ENCODE data around the gene IFNA1. TPM values are rescaled to one million over a fixed set of nuclear protein-coding genes. Genes with fewer than 3 reads are reported as not detected.

IFNA1 gene
- polyA plus RNA-seq, 1 donor (not counting 4 experiments of a cell fraction or from before 2014, with no cell fraction given), result not detected

GRCh38 chr9:21413624-21414023 is 26.6 kb upstream of the IFNA1 start:
- FAIRE-seq (no peak), DNase-seq (ENCODE audit: low read depth, low spot score) (no peak)
- no peak overlapping the region for H3K27ac ChIP-seq (ENCODE audit: control insufficient read depth, insufficient read depth, low read length)
- H3K79me2 ChIP-seq (ENCODE audit: control insufficient read depth, insufficient read depth, low read length), result no peaks in the 10 kb centered on the region
- TF ChIP-seq CTCF (optimal IDR thresholded peaks at IDR 0.05 in 1 of 3, IDR thresholded peaks at IDR 0.05 in 1 of 3, conservative IDR thresholded peaks at IDR 0.05 in 1 of 3; ENCODE audit: extremely low read depth in 1 of 3, insufficient read depth in 2 of 3, low read length in 3 of 3), result peak; percentile 19 to 51 (median 50)
- no peak for TF ChIP-seq EZH2 (IDR thresholded peaks at IDR 0.05; ENCODE audit: low read length)
- no peak overlapping the region for H3K9ac ChIP-seq (ENCODE audit: control insufficient read depth, extremely low read depth, insufficient read depth, low read length)
- H4K20me1 ChIP-seq (ENCODE audit: control insufficient read depth, extremely low read depth, insufficient read depth, low read length), result no peaks in the 10 kb centered on the region
- H2AFZ ChIP-seq (ENCODE audit: control insufficient read depth, low read length), result no peak overlapping the region
- no peak overlapping the region for H3K4me2 ChIP-seq (ENCODE audit: control insufficient read depth, extremely low read depth, insufficient read depth, low read depth, low read length)
- H3K36me3 ChIP-seq (ENCODE audit: control insufficient read depth in 2 of 2, extremely low read depth in 1 of 2, insufficient read depth in 2 of 2, low read length in 2 of 2), result no peaks in the 10 kb centered on the region
- no peak overlapping the region for H3K4me3 ChIP-seq (ENCODE audit: control insufficient read depth in 2 of 3, extremely low read depth in 1 of 3, insufficient read depth in 2 of 3, low read depth in 1 of 3, low read length in 3 of 3)
- no peaks in the 10 kb centered on the region for H3K9me3 ChIP-seq (ENCODE audit: control insufficient read depth, low read depth, low read length)
- dilution Hi-C loops (cut with MboI; ENCODE audit: extremely low pct_ligation_motif_present, low sequenced_read_pairs), result no loop called here
- H3K4me1 ChIP-seq (ENCODE audit: control insufficient read depth, extremely low read depth, insufficient read depth, low read length), result peaks cover 9% of the 10 kb centered on the region
- H3K27me3 ChIP-seq (ENCODE audit: control insufficient read depth, extremely low read depth, insufficient read depth, low read length), result peaks cover 8% of the 10 kb centered on the region
- H3K9me1 ChIP-seq (ENCODE audit: control insufficient read depth, extremely low read depth, insufficient read depth, low read length), result no peaks in the 10 kb centered on the region

GRCh38 chr9:21414220-21414940 is 25.9 kb upstream of the IFNA1 start:
- no peaks in the 10 kb centered on the region for H4K20me1 ChIP-seq (ENCODE audit: control insufficient read depth, extremely low read depth, insufficient read depth, low read length)
- peaks cover 3% of the 10 kb centered on the region for H3K27me3 ChIP-seq (ENCODE audit: control insufficient read depth, extremely low read depth, insufficient read depth, low read length)
- no peak overlapping the region for H3K9ac ChIP-seq (ENCODE audit: control insufficient read depth, extremely low read depth, insufficient read depth, low read length)
- no peak overlapping the region for H3K4me2 ChIP-seq (ENCODE audit: control insufficient read depth, extremely low read depth, insufficient read depth, low read depth, low read length)
- H3K79me2 ChIP-seq (ENCODE audit: control insufficient read depth, insufficient read depth, low read length), result no peaks in the 10 kb centered on the region
- FAIRE-seq (no peak), DNase-seq (ENCODE audit: low read depth, low spot score) (no peak)
- no peaks in the 10 kb centered on the region for H3K9me1 ChIP-seq (ENCODE audit: control insufficient read depth, extremely low read depth, insufficient read depth, low read length)
- peaks cover 9% of the 10 kb centered on the region for H3K4me1 ChIP-seq (ENCODE audit: control insufficient read depth, extremely low read depth, insufficient read depth, low read length)
- dilution Hi-C loops (cut with MboI; ENCODE audit: extremely low pct_ligation_motif_present, low sequenced_read_pairs), result no loop called here
- H2AFZ ChIP-seq (ENCODE audit: control insufficient read depth, low read length), result no peak overlapping the region
- H3K27ac ChIP-seq (ENCODE audit: control insufficient read depth, insufficient read depth, low read length), result no peak overlapping the region
- no peak for TF ChIP-seq EZH2 (IDR thresholded peaks at IDR 0.05; ENCODE audit: low read length)
- no peak for TF ChIP-seq CTCF (optimal IDR thresholded peaks at IDR 0.05 in 1 of 3, IDR thresholded peaks at IDR 0.05 in 1 of 3, conservative IDR thresholded peaks at IDR 0.05 in 1 of 3; ENCODE audit: extremely low read depth in 1 of 3, insufficient read depth in 2 of 3, low read length in 3 of 3)
- no peaks in the 10 kb centered on the region for H3K9me3 ChIP-seq (ENCODE audit: control insufficient read depth, low read depth, low read length)
- no peak overlapping the region for H3K4me3 ChIP-seq (ENCODE audit: control insufficient read depth in 2 of 3, extremely low read depth in 1 of 3, insufficient read depth in 2 of 3, low read depth in 1 of 3, low read length in 3 of 3)
- H3K36me3 ChIP-seq (ENCODE audit: control insufficient read depth in 2 of 2, extremely low read depth in 1 of 2, insufficient read depth in 2 of 2, low read length in 2 of 2), result no peaks in the 10 kb centered on the region
